Common myeloid progenitor, CD34-positive (primary cell): ENCODE data around the gene ACSM5.
"Not testable (repeated sequence)": the region's sequence is repeated elsewhere in the genome, so short reads cannot be mapped to it uniquely, and the experiment has no call there.

Experiments used
- CTCF ChIA-PET: fragments of 350-600 bp; sonication (Branson Sonifier 250); formaldehyde crosslinking; loops from one replicate; lab custom pipeline; 2021; ENCODE audit warnings: antibody characterized with exemption; lab: Charles Lee
- POLR2A ChIA-PET: fragments of 350-600 bp; sonication (Branson Sonifier 250); formaldehyde crosslinking; loops from one replicate; lab custom pipeline; 2021; ENCODE audit warnings: antibody characterized with exemption; lab: Charles Lee
- DNase-seq, 3 donors: peaks; one replicate each; pipeline versions ENCODE4 v3.0.0 to v3.0.0-alpha.2; 2013
- H3K27ac ChIP-seq, 2 experiments: 1 replicate in 1 of 2; 2 replicates in 1 of 2; pipeline ENCODE4 v1.7.0; 2013; ENCODE audit warnings: inconsistent platforms in 2 of 2, low read length in 2 of 2, mild to moderate bottlenecking in 2 of 2, low read depth in 1 of 2, moderate library complexity in 1 of 2; ENCODE audit not compliant: severe bottlenecking in 2 of 2, insufficient read depth in 1 of 2, poor library complexity in 1 of 2
- H3K27me3 ChIP-seq, 5 experiments: replicated peaks in 2 of 5; 1 replicate in 3 of 5; 2 replicates in 2 of 5; pipeline versions ENCODE4 v1.6.1 to v1.7.0; 2013; ENCODE audit warnings: low read length in 4 of 5, mild to moderate bottlenecking in 2 of 5, moderate library complexity in 2 of 5, inconsistent platforms in 1 of 5; ENCODE audit not compliant: insufficient read depth in 5 of 5, control insufficient read depth in 4 of 5
- H3K36me3 ChIP-seq, 4 experiments: 1 replicate in 2 of 4; 2 replicates in 2 of 4; pipeline versions ENCODE4 v1.6.1 to v1.7.0; 2013; ENCODE audit warnings: low read length in 3 of 4, control low read depth in 1 of 4, mild to moderate bottlenecking in 1 of 4; ENCODE audit not compliant: control insufficient read depth in 4 of 4, insufficient read depth in 4 of 4
- H3K4me1 ChIP-seq, 4 experiments: 1 replicate in 3 of 4; 2 replicates in 1 of 4; pipeline versions ENCODE4 v1.6.1 to v1.7.1; 2013; ENCODE audit warnings: low read length in 3 of 4, mild to moderate bottlenecking in 3 of 4, control low read depth in 1 of 4, inconsistent platforms in 1 of 4, moderate library complexity in 1 of 4; ENCODE audit not compliant: control insufficient read depth in 4 of 4, insufficient read depth in 4 of 4; ENCODE audit errors: control extremely low read depth in 1 of 4
- H3K4me3 ChIP-seq, 7 experiments: 1 replicate in 4 of 7; 2 replicates in 3 of 7; pipeline versions ENCODE4 v1.5.1 to v1.7.0; 2013; ENCODE audit warnings: mild to moderate bottlenecking in 7 of 7, low read length in 6 of 7, moderate library complexity in 6 of 7, inconsistent platforms in 2 of 7, low read depth in 2 of 7, control low read depth in 1 of 7; ENCODE audit not compliant: insufficient read depth in 4 of 7, control insufficient read depth in 1 of 7; ENCODE audit errors: extremely low read depth in 1 of 7
- H3K9me3 ChIP-seq, 5 experiments: 1 replicate in 4 of 5; 2 replicates in 1 of 5; pipeline versions ENCODE4 v1.6.1 to v1.7.1; 2013; ENCODE audit warnings: low read length in 4 of 5, mild to moderate bottlenecking in 2 of 5, inconsistent platforms in 1 of 5, low read depth in 1 of 5, moderate library complexity in 1 of 5; ENCODE audit not compliant: control insufficient read depth in 4 of 5, insufficient read depth in 2 of 5; ENCODE audit errors: control extremely low read depth in 1 of 5
- WGBS: methylation state at CpG from one replicate; pipeline ENCODE4 v1.1.5; 2013; ENCODE audit not compliant: insufficient coverage; 5-methylcytosine and 5-hydroxymethylcytosine counted together

ACSM5 gene

DNA sequence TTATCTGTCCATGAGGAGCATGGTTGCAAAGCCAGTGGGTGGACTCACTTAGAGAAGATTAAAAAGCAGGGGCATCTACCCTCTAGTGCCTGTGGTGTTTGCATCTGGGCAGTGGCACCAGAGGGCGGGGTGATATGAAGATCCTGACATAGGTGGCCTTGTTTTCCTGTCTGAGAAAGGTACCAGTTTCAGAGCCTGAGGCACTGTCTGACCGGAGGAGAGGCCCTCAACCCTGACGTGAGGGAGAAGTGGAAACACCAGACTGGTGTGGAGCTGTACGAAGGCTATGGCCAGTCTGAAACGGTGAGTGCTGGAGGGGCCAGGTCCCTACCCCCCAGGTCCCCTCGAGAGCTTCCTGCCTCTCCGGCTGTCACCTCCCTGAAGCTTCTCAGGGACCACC, 20.2 kb downstream of the ACSM5 start:
- H3K36me3 ChIP-seq, H3K27ac ChIP-seq, H3K27me3 ChIP-seq, H3K4me3 ChIP-seq, POLR2A ChIA-PET, H3K4me1 ChIP-seq, DNase-seq, H3K9me3 ChIP-seq, CTCF ChIA-PET: not testable (repeated sequence)
- 81% methylated on average over 4 of the region's 7 CpGs for WGBS

DNA sequence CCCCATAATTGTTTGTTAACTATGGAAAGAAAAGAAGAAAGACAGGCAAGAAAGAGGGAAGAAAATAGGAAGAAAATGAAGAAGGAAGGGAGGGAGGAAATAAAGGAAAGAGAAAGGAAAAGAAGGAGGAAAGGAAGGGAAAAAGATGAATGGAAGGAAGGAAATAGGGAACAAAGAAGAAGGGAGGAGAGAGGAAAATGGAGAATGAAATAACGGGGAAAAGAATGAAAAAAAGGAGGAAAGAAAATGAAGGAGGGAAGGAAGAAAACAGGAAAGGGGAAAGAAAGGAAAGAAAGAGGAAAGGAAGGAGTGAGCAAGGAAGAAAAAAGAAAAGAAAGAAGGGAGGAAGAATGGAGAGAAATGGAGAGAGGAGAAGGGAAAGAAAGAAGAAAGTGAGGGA, 21.1 kb downstream of the ACSM5 start:
- H3K9me3 ChIP-seq, H3K4me1 ChIP-seq, H3K27me3 ChIP-seq, H3K27ac ChIP-seq, DNase-seq, POLR2A ChIA-PET, CTCF ChIA-PET, H3K36me3 ChIP-seq, H3K4me3 ChIP-seq: not testable (repeated sequence)
- WGBS = 100% methylated on average over 1 of the region's 1 CpG

- H3K4me3 ChIP-seq = no peak overlapping the region
- H3K27me3 ChIP-seq = peaks cover 0 to 2% (median 0%) of the 10 kb centered on the region in 5 experiments
- ChIA-PET POLR2A (no interaction called here), CTCF (no interaction called here)
- no peaks in the 10 kb centered on the region for H3K9me3 ChIP-seq
- H3K4me1 ChIP-seq = no peaks in the 10 kb centered on the region
- no peaks in the 10 kb centered on the region for H3K36me3 ChIP-seq
- WGBS = 95% methylated on average over 8 of the region's 11 CpGs
- no peak for DNase-seq
- H3K27ac ChIP-seq = no peak overlapping the region
Measured at GRCh38 chr16:20430948-20431347, 21.6 kb downstream of the ACSM5 start.

DNA sequence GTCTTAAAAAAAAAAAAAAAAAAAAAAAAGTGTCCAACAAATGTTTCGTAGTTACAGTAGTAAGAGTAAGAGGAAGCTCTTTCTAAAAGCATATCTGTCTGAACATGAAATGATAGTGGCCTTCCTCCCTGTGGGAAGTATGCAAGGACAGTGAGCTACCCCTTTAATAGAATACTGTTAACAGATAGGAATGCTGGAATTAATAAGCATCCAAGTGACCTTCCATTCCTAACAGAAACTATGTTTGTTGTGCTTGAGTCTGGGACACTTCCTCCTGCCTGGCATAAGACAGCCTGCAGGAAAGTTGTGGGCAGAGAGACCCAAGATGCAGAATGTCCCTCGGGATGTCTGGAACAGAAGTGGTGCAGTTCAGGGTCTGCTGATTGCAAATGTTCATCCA, 29.6 kb downstream of the ACSM5 start:
- H3K27me3 ChIP-seq, H3K36me3 ChIP-seq, H3K9me3 ChIP-seq, DNase-seq, POLR2A ChIA-PET, H3K4me3 ChIP-seq, H3K27ac ChIP-seq, CTCF ChIA-PET, H3K4me1 ChIP-seq: not testable (repeated sequence)
- WGBS = no CpG with 5 or more reads among the region's 2 CpGs

DNA sequence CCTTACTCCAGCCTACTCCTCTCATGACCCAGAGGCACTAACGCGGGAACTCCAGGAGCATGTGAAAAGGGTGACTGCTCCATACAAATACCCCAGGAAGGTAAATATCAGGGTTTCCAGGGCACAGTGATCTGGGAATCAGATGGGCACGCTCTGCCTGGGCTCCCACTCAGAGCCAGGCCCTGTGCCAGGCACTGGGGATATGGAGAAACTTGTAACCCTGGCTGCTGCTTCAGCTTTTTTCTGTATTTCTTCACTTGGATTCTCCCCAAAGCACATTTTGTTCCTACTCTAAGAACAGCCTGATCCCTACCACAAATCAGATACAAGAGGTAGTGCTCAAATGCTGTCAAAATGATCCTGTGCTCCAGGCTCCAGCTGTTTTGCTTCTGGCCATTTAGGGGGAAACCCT, 30.5 kb downstream of the ACSM5 start:
- H3K4me1 ChIP-seq, H3K9me3 ChIP-seq, H3K27ac ChIP-seq, H3K27me3 ChIP-seq, DNase-seq, H3K36me3 ChIP-seq, H3K4me3 ChIP-seq, CTCF ChIA-PET, POLR2A ChIA-PET: not testable (repeated sequence)
- WGBS = 86% methylated on average over 1 of the region's 3 CpGs

DNA sequence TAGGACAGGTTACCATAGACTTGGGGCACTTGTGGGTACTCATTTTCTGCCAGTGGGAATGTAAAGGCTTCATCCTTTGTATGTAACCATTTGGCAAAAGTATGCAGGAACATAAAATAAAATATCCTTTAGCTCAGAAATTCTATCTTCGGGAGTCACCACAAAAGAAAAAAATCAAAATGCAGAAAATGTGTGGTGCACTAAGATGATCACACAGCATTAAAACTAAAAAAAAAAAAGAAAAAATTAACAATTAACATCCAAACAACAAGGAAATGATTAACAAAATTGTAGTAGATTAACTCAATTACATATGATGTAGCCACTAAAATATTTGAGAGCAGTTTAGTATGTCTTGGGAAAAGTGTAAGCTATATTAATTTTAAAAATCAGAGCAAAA, 31.4 kb downstream of the ACSM5 start:
- H3K36me3 ChIP-seq, H3K9me3 ChIP-seq, H3K27me3 ChIP-seq, DNase-seq, POLR2A ChIA-PET, CTCF ChIA-PET, H3K4me1 ChIP-seq, H3K27ac ChIP-seq, H3K4me3 ChIP-seq: not testable (repeated sequence)
- WGBS = no CpG with 5 or more reads among the region's 1 CpG

GRCh38 chr16:20441191-20441590, 31.9 kb downstream of the ACSM5 start:
- DNase-seq = no peak
- H3K9me3 ChIP-seq = no peaks in the 10 kb centered on the region
- no peak overlapping the region for H3K27ac ChIP-seq
- H3K4me3 ChIP-seq = no peak overlapping the region
- no peaks in the 10 kb centered on the region for H3K36me3 ChIP-seq
- peaks cover 0 to 7% (median 0%) of the 10 kb centered on the region in 5 experiments for H3K27me3 ChIP-seq
- CTCF ChIA-PET = no interaction called here
- 85% methylated on average over 2 of the region's 3 CpGs for WGBS
- POLR2A ChIA-PET = no interaction called here
- H3K4me1 ChIP-seq = no peaks in the 10 kb centered on the region
